Activated T-cell treated with anti-CD3 and anti-CD28 coated beads for 1 hour (primary cell): ENCODE measurements around the gene P4HTM.
"Not testable (repeated sequence)": the region's sequence is repeated elsewhere in the genome, so short reads cannot be mapped to it uniquely, and the experiment has no call there.

Experiments used
- DNase-seq: peaks from one replicate; pipeline ENCODE4 v3.0.0-alpha.2; 2020; ENCODE audit warnings: low read depth

The P4HTM gene

GRCh38 chr3:49007771-49008528 lies 17.9 kb downstream of the P4HTM start:
- peak; percentile 84 for DNase-seq

GRCh38 chr3:49008627-49009026 lies 18.6 kb downstream of the P4HTM start:
- not testable (repeated sequence) for DNase-seq

- no peak for DNase-seq
Measured at GRCh38 chr3:49009396-49009795, 19.4 kb downstream of the P4HTM start.

- DNase-seq: no peak
Measured at GRCh38 chr3:49012441-49013017, 22.5 kb downstream of the P4HTM start.

GRCh38 chr3:49013113-49013737 lies 23.2 kb downstream of the P4HTM start:
- DNase-seq: no peak

- DNase-seq: peak; percentile 40
Measured at GRCh38 chr3:49013738-49014660, 24.0 kb downstream of the P4HTM start.

DNA sequence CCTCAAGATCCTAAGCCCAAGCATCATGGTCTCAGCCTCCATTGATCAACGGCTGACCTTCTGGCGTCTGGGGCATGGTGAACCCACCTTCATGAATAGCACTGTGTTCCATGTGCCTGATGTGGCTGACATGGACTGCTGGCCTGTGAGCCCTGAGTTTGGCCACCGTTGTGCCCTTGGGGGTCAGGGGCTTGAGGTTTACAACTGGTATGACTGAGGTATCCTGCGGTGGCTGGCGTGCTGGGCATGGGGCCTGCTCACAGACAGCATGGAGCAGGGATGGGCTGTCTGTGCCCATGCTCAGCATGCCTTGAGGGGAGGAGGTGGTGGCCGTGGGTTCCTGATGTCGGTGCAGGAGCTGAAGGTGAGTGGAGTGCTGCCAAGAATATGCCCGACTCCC lies 25.0 kb downstream of the P4HTM start:
- DNase-seq: no peak

DNA sequence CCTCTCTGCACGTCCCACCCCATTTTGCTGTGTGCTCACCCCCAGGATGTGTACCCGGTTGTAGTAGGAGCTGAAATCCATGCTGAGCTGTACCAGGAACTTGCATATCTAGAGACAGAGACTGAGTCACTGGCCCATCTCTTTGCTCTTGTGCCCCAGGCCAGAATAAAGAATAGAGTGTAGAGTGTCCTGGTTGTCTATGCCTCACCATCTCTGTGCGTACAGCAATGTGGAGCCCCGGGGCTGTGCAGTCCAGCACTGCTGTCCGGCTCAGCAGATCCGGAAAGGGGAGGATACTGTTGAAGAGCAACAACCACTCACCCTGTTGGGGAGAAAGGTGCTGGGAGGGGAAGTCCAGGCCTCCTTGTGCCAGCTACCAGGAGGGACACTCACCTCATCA lies 25.7 kb downstream of the P4HTM start:
- DNase-seq: no peak

GRCh38 chr3:49016414-49017228 lies 26.6 kb downstream of the P4HTM start:
- no peak for DNase-seq

DNA sequence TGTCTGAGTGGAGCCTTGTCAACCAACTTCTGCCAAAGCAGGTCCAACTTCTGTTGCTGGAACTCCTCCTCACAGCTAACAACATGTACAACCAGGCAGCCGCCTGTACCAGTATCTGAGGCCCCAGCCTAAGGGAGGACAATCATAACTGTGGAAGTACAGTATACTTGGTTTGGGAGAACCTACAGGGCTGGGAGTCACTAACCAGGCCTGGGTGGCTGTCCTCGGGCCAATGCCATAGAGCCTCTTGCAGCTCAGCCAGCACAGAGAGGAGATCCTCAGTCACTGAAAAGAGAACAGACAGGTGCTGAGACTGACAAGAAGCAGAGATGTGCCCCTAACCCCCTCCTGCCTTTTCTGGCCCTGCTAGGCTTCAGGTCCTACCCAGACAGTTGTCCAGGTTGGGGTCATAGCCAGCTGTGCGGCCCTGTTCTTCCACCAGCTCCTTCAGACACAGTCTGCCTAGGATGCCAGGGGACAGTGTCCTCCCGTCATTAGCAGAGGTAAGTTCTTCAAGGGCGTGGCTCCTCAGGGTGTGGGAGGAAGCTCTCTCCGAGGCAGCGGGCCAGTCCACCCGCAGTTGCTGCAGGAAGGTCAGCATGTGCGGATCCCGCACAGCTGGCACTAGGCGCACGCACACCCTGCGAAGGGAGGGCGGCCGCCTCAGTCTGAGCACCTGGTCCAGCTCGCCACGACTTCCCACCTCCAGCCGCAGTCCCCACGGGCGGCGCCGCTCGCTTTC lies 27.4 kb downstream of the P4HTM start:
- no peak for DNase-seq

DNA sequence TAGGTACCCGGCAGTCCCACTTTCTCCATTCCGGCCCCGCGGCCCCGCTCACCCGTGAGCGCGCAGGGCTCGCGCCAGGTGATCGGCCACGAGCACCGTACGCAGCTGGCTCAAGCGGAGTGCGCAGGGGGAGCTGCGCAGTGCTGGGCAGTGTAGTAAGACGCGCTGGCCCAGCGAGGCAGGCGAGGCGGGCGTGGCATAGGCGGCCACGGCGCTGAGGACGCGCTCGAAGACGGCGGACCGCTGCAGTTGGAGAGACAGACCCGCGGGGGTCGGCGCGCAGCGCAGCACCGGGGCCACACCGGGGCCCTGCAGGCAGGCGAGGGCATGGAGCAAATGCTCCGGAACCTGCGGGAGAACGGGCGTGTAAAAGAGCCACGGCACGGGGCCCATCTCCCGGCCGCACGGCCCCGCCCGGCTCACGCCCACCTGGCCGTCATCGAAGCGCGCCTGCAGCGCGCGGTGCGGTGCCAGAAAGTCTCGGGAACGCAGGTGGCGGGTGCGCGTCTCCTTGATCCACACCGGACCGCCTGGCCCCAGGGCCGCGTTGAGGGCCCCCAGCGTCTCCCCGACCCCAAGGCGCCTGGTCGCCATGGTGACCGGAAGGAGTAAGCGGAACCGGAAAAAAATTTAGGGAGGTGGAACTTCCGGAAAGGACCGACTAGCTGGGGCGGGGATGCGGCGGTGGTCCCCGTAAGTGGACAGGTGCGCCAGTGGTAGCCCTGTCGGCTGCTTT lies 28.1 kb downstream of the P4HTM start, which contains the start of gene DALRD3:
TSS of gene DALRD3 (minus strand) at position 610 of the 736 bp plus-strand sequence. CDS start at position 594, 16 bp downstream.
- peak; percentile 22 for DNase-seq

GRCh38 chr3:49018707-49019006 lies 28.6 kb downstream of the P4HTM start:
- DNase-seq: no peak

DNA sequence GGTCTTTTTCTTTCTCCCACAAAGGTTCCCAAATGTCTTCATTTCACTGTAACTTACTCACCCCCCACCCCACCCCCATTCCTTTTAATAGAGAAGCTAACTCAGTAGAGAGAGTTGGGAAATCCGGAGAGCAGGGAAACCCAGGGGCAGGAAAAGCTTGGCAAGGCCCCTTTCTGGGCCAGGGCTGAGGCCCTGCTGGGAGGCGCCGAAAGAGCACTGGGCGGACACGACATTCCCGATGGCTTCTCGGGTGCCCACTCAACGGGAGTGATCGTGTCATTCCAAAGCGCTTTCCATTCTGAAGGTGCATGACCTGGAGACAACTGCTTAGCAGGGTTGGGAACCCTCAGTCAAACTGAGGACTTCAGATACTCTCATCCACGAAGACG lies 29.9 kb downstream of the P4HTM start:
- no peak for DNase-seq

DNA sequence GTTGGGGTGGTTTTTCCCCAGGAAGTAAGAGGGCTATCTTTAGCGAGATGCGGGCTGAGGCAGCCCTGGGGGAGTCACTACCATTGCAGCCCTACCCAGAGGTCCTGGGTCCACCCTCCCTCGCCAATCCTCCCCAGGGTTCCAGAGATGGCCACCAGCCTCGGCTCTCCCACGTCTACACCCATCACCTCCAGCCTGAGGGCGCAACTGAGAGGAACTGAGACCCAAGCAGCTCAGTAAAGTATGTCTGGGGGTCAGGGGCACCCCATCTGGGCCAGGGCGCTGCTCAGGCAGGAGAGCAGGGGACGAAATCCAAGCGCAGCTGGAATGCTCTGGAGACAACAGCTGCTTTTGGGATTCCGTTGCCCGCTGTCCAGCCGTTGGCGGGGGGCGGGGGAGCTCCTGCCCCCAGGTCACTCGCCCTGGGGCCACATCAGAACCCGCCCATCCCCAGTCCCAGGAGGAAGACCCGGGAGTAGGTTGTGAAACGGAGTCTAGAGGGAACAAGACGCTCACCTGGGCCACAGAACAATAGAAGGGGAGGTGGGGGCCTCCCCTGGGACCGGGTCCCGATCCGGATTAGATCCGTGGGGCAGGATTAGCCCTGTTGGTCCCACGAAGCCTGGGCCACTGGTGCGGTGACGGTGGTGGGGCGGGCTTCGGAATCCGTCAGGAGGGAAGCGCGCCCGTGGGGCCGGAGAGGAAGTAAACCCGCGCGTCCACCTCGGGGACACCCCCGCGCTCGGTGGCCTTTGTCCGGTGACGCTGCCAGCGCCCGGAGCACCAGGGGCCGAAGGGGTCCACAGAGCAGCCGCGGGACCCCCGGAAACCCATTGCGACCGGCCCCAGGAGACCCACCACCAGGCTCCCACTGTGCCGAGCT lies 30.5 kb downstream of the P4HTM start:
- DNase-seq: no peak

DNA sequence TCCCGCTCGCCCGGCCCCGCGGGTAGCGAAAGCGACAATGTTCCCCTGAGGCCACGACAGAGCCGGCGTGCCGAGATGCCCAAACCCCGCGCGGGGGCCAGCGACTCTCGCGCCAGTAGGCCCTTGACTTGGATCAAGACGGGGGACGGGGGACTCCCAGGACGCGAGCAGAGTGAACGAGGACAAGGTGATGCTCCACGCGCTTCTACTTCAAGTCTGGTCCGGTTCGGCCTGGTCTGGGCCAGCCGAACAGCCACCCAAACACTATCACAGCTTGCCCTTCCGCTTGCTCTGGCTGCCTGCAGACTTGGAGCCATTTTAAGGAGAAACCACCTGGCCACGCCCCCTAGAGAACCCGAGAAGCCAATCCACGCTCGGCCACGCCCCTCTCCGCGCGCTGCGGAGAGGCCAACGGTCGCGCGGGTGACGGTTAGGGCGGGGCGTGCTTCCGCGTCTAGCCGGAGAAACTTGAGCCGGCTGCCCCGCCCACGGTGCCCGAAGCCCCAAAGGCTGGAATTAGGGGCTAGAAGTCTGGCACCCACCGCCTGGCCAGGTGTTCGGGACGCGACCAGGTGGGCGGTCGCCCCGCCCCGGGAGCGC lies 31.3 kb downstream of the P4HTM start:
- peak; percentile 99 for DNase-seq

DNA sequence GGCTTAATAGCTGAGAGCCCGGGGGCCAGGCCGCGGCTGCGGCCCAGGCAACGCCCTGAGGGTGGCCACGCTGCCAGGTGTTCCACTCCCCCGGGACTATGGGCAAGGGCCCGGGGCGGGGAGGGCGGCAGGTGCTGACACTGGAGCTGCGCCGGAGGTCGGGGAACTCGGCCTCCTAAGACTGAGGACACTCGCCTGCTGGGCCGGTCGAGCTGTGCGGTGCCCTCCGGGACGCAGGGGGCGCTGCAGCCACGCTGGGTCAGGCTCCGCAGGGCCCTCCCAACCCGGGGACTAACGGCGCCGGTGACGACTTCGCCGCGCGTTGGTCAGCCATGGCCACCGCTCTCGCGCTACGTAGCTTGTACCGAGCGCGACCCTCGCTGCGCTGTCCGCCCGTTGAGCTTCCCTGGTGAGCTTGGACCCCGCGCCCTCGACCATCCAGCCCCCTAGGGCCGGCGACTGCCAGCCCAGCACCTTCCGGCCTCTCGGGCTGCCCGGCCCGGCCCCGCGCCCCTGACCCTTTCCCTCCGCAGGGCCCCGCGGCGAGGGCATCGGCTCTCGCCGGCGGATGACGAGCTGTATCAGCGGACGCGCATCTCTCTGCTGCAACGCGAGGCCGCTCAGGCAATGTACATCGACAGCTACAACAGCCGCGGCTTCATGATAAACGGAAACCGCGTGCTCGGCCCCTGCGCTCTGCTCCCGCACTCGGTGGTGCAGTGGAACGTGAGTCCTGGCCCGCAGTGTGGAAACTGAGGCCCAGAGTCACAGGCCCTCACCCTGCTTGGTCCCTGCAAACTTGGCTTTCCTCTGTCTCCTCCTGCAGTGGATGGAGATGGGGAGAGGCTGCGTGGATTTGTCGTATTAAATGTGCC lies 32.0 kb downstream of the P4HTM start, which contains the start of gene NDUFAF3:
TSS of gene NDUFAF3 (plus strand) at position 309 of the 875 bp plus-strand sequence. CDS start at position 333, 24 bp downstream.
- peak; percentile 86 for DNase-seq

- DNase-seq: no peak
Measured at GRCh38 chr3:49022688-49023171, 32.7 kb downstream of the P4HTM start.
